ENCODE results near the gene GRM2.

GRM2 gene

GRCh38 chr3:51718547-51719409 is 11.9 kb downstream of the GRM2 start:
- TF ChIP-seq, protein P1, sequence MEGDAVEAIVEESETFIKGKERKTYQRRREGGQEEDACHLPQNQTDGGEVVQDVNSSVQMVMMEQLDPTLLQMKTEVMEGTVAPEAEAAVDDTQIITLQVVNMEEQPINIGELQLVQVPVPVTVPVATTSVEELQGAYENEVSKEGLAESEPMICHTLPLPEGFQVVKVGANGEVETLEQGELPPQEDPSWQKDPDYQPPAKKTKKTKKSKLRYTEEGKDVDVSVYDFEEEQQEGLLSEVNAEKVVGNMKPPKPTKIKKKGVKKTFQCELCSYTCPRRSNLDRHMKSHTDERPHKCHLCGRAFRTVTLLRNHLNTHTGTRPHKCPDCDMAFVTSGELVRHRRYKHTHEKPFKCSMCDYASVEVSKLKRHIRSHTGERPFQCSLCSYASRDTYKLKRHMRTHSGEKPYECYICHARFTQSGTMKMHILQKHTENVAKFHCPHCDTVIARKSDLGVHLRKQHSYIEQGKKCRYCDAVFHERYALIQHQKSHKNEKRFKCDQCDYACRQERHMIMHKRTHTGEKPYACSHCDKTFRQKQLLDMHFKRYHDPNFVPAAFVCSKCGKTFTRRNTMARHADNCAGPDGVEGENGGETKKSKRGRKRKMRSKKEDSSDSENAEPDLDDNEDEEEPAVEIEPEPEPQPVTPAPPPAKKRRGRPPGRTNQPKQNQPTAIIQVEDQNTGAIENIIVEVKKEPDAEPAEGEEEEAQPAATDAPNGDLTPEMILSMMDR (IDR thresholded peaks at IDR 0.05; ENCODE audit: borderline replicate concordance, extremely low read depth, low read length, poor library complexity, severe bottlenecking), result peak; percentile 88
- no peak for TF ChIP-seq EZH2 (IDR thresholded peaks at IDR 0.05; ENCODE audit: borderline replicate concordance, low read depth, low read length, severe bottlenecking)
- no peaks in the 10 kb centered on the region for H3K27me3 ChIP-seq (ENCODE audit: insufficient read depth, low read length, poor library complexity)
- DNase-seq (peak; percentile 72), ATAC-seq (ENCODE audit: insufficient read depth, low read depth) (peak; percentile 88)
- H3K4me1 ChIP-seq (ENCODE audit: insufficient read depth, low read length), result peaks cover 5% of the 10 kb centered on the region; the same call in 1 of the 2 replicates
- H3K9ac ChIP-seq (ENCODE audit: low read depth, low read length), result no peak overlapping the region
- H3K9me3 ChIP-seq (ENCODE audit: insufficient read depth, low read length, severe bottlenecking), result no peaks in the 10 kb centered on the region
- H3K27ac ChIP-seq (ENCODE audit: low read length), result no peak overlapping the region
- H3K79me2 ChIP-seq (ENCODE audit: insufficient read depth, low read length), result no peaks in the 10 kb centered on the region
- H3K4me3 ChIP-seq (ENCODE audit: low read depth in 1 of 2, low read length in 2 of 2), result no peak overlapping the region
- H3K36me3 ChIP-seq (ENCODE audit: insufficient read depth, low read length), result no peaks in the 10 kb centered on the region
- H4K20me1 ChIP-seq (ENCODE audit: insufficient read depth, low read length), result no peaks in the 10 kb centered on the region
- H2AFZ ChIP-seq (ENCODE audit: low read depth, low read length), result no peak overlapping the region
- no peak overlapping the region for H3K4me2 ChIP-seq (ENCODE audit: insufficient read depth, low read length)

DNA sequence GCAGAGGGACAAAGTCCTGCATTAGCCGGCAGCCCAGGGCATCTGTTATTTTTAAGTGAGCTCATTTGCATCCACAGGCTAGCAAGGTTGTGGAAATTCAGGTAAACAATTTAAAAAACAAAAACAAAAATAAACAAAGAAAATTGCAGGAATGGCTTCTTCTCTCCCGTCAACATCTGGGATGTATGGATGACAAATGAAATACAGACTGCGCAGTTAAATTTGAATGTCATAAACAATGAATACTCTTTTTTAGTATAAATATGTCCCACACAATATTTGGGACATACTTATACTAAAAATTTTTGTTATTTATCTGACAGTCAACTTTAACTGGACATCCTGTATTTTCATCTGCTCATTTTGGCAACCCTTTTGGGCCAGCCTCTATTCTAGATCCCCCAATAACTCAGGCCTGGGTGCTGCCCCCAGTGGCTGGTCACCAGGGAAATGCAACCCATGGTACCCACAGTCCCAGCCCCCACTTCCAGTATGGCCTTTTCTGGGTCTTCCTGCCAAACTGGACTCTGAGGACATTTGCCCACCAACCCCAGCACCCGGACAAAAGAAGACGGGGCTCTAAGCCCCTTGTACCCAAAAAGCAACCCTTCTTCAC is 12.7 kb downstream of the GRM2 start:
- DNase-seq (no peak), ATAC-seq (ENCODE audit: insufficient read depth, low read depth) (no peak)
- peaks cover 5% of the 10 kb centered on the region; the same call in 1 of the 2 replicates for H3K4me1 ChIP-seq (ENCODE audit: insufficient read depth, low read length)
- TF ChIP-seq EZH2 (IDR thresholded peaks at IDR 0.05; ENCODE audit: borderline replicate concordance, low read depth, low read length, severe bottlenecking), result no peak
- TF ChIP-seq, protein P1 (IDR thresholded peaks at IDR 0.05; ENCODE audit: borderline replicate concordance, extremely low read depth, low read length, poor library complexity, severe bottlenecking), result peak; percentile 14
- no peaks in the 10 kb centered on the region for H4K20me1 ChIP-seq (ENCODE audit: insufficient read depth, low read length)
- no peaks in the 10 kb centered on the region for H3K27me3 ChIP-seq (ENCODE audit: insufficient read depth, low read length, poor library complexity)
- no peak overlapping the region for H3K9ac ChIP-seq (ENCODE audit: low read depth, low read length)
- H3K4me3 ChIP-seq (ENCODE audit: low read depth in 1 of 2, low read length in 2 of 2), result no peak overlapping the region
- no peak overlapping the region for H2AFZ ChIP-seq (ENCODE audit: low read depth, low read length)
- H3K27ac ChIP-seq (ENCODE audit: low read length), result no peak overlapping the region
- H3K4me2 ChIP-seq (ENCODE audit: insufficient read depth, low read length), result no peak overlapping the region
- H3K79me2 ChIP-seq (ENCODE audit: insufficient read depth, low read length), result no peaks in the 10 kb centered on the region
- no peaks in the 10 kb centered on the region for H3K9me3 ChIP-seq (ENCODE audit: insufficient read depth, low read length, severe bottlenecking)
- H3K36me3 ChIP-seq (ENCODE audit: insufficient read depth, low read length), result no peaks in the 10 kb centered on the region

- no peak for DNase-seq
These were observed 13.6 kb downstream of the GRM2 start for GRCh38 chr3:51720292-51721061.

More at GRCh38 chr3:51720292-51721061, 13.6 kb downstream of the GRM2 start:
- Histone ChIP-seq H2AFZ (ENCODE audit: low read depth, low read length) (0 out of 2 replicates have a peak overlapping the region, but pooled peaks have one; percentile 63), H3K4me2 (ENCODE audit: insufficient read depth, low read length) (no peak overlapping the region), H3K36me3 (ENCODE audit: insufficient read depth, low read length) (no peaks in the 10 kb centered on the region), H3K27me3 (ENCODE audit: insufficient read depth, low read length, poor library complexity) (no peaks in the 10 kb centered on the region), H3K4me1 (ENCODE audit: insufficient read depth, low read length) (peaks cover 5% of the 10 kb centered on the region; the same call in 1 of the 2 replicates), H3K27ac (ENCODE audit: low read length) (no peak overlapping the region), H3K9ac (ENCODE audit: low read depth, low read length) (no peak overlapping the region), H4K20me1 (ENCODE audit: insufficient read depth, low read length) (no peaks in the 10 kb centered on the region), H3K9me3 (ENCODE audit: insufficient read depth, low read length, severe bottlenecking) (no peaks in the 10 kb centered on the region), H3K79me2 (ENCODE audit: insufficient read depth, low read length) (no peaks in the 10 kb centered on the region), H3K4me3 (ENCODE audit: low read depth in 1 of 2, low read length in 2 of 2) (no peak overlapping the region)
- ATAC-seq (ENCODE audit: insufficient read depth, low read depth), result no peak
- no peak for TF ChIP-seq EZH2 (IDR thresholded peaks at IDR 0.05; ENCODE audit: borderline replicate concordance, low read depth, low read length, severe bottlenecking)
- TF ChIP-seq, protein P1 (IDR thresholded peaks at IDR 0.05; ENCODE audit: borderline replicate concordance, extremely low read depth, low read length, poor library complexity, severe bottlenecking), result no peak

Data from DND-41 (cell line).